GM18858 (cell line): ENCODE results near the gene ARL2BP.

Source experiments
- ATAC-seq: cut with Tn5 transposase; IDR thresholded peaks from one replicate; pipeline ENCODE4 v1.9.1; 2021; ENCODE audit not compliant: unreplicated experiment

ARL2BP gene

GRCh38 chr16:57282510-57283213, 37.6 kb downstream of the ARL2BP start:
- ATAC-seq, result no peak

GRCh38 chr16:57283214-57283958, 38.3 kb downstream of the ARL2BP start:
- ATAC-seq, result no peak

GRCh38 chr16:57283959-57284208, 38.8 kb downstream of the ARL2BP start:
- no peak for ATAC-seq

- no peak for ATAC-seq
These were observed 39.3 kb downstream of the ARL2BP start, which contains the start of gene PLLP for GRCh38 chr16:57284209-57284951. TSS of gene PLLP (minus strand) at chr16:57284672. CDS start at chr16:57284540, 132 bp downstream.

GRCh38 chr16:57284952-57285363, 39.9 kb downstream of the ARL2BP start:
- ATAC-seq, result no peak

- ATAC-seq, result no peak
These were observed 40.3 kb downstream of the ARL2BP start for GRCh38 chr16:57285379-57285778.

GRCh38 chr16:57289391-57290257, 44.6 kb downstream of the ARL2BP start:
- no peak for ATAC-seq

- ATAC-seq, result no peak
These were observed 52.8 kb downstream of the ARL2BP start for GRCh38 chr16:57297856-57298255.

GRCh38 chr16:57299009-57299718, 54.1 kb downstream of the ARL2BP start:
- ATAC-seq, result peak; percentile 12

GRCh38 chr16:57299719-57300386, 54.8 kb downstream of the ARL2BP start:
- ATAC-seq, result peak; percentile 30

- ATAC-seq, result peak; percentile 71
These were observed 55.5 kb downstream of the ARL2BP start for GRCh38 chr16:57300387-57301125.

- no peak for ATAC-seq
These were observed 56.2 kb downstream of the ARL2BP start for GRCh38 chr16:57301126-57301817.
